GM12875 (cell line): ENCODE data around the gene CCDC85C.

Experiments
- H3K4me3 ChIP-seq: one replicate; pipeline ENCODE4 v1.5.1; 2011; ENCODE audit warnings: low read depth, low read length, control low read depth
- CTCF ChIP-seq: IDR thresholded peaks from 2 replicates; pipeline ENCODE4 v1.5.1; 2011; ENCODE audit warnings: low read depth, mild to moderate bottlenecking, control low read depth, inconsistent platforms, low read length, moderate library complexity, borderline replicate concordance; ENCODE audit not compliant: insufficient read depth

The CCDC85C gene

GRCh38 chr14:99587460-99588278, 16.3 kb downstream of the CCDC85C start:
- TF ChIP-seq CTCF: no peak
- H3K4me3 ChIP-seq: no peak overlapping the region

GRCh38 chr14:99586761-99587459, 17.1 kb downstream of the CCDC85C start:
- TF ChIP-seq CTCF: no peak
- H3K4me3 ChIP-seq: no peak overlapping the region

- no peak overlapping the region for H3K4me3 ChIP-seq
- TF ChIP-seq CTCF: no peak
These were observed 17.8 kb downstream of the CCDC85C start for GRCh38 chr14:99586054-99586760.

- no peak for TF ChIP-seq CTCF
- H3K4me3 ChIP-seq: no peak overlapping the region
These were observed 19.2 kb downstream of the CCDC85C start for GRCh38 chr14:99584823-99585222.

- no peak overlapping the region for H3K4me3 ChIP-seq
- TF ChIP-seq CTCF: no peak
These were observed 22.1 kb downstream of the CCDC85C start for GRCh38 chr14:99581938-99582337.

- no peak for TF ChIP-seq CTCF
- H3K4me3 ChIP-seq: no peak overlapping the region
These were observed 22.6 kb downstream of the CCDC85C start for GRCh38 chr14:99581374-99581773.
